Activated CD4-positive, alpha-beta memory T cell treated with anti-CD3 and anti-CD28 coated beads, Interleukin-2, amount 10 ng/mL, durations not matched to agents 7 days and 5 days (primary cell): ENCODE results near the gene MMP13. TPM values are rescaled to one million over a fixed set of nuclear protein-coding genes. Genes with fewer than 3 reads are reported as not detected.

Experiments used
- CTCF ChIA-PET: fragments of 350-600 bp; sonication (Branson Sonifier 250); formaldehyde crosslinking; loops from one replicate; lab custom pipeline; 2021; ENCODE audit warnings: antibody characterized with exemption, inconsistent platforms; lab: Charles Lee
- POLR2A ChIA-PET: fragments of 350-600 bp; sonication (Branson Sonifier 250); formaldehyde crosslinking; loops from one replicate; lab custom pipeline; 2021; ENCODE audit warnings: antibody characterized with exemption; lab: Charles Lee
- DNase-seq: peaks from one replicate; pipeline ENCODE4 v3.0.0-alpha.2; 2020
- H3K27ac Mint-ChIP-seq: one replicate; pipeline ENCODE4 v1.8.0; 2021; ENCODE audit warnings: mild to moderate bottlenecking, mixed read lengths
- H3K27me3 Mint-ChIP-seq: one replicate; pipeline ENCODE4 v1.8.0; 2021; ENCODE audit warnings: mixed read lengths
- H3K36me3 Mint-ChIP-seq: one replicate; pipeline ENCODE4 v1.8.0; 2021; ENCODE audit warnings: low read depth, mixed read lengths
- H3K4me1 Mint-ChIP-seq: one replicate; pipeline ENCODE4 v1.8.0; 2021; ENCODE audit warnings: mixed read lengths
- H3K4me3 Mint-ChIP-seq: one replicate; pipeline ENCODE4 v1.8.0; 2021; ENCODE audit warnings: mild to moderate bottlenecking, mixed read lengths
- H3K9me3 Mint-ChIP-seq: one replicate; pipeline ENCODE4 v1.8.0; 2021; ENCODE audit warnings: mixed read lengths
- total RNA-seq, 2 experiments: library from RNA; stranded (reverse); gene quantifications; one replicate each; pipeline ENCODE4 v1.2.3, GENCODE V29; 2021

The MMP13 gene
- total RNA-seq, 2 experiments from 2014 or later: not detected

DNA sequence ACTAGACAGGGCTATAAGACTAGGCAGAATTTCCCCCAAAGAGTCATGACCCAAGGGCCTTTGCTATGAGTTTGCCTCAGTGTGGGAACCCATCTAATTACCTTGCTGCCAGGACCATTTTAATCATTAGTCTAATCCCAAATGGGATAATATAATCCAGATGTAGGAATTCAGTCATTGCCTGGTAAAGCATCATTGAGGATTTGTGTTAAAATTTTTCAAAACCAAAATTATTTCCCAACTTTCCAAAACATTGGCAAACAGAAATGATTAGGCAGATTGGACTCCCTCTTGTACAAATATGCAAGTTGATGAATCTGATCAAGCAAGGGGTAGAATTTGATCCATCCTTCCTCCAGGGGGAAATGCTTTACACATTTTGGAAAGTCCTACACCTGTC is 16.2 kb upstream of the MMP13 start:
- no peak overlapping the region for H3K27ac Mint-ChIP-seq
- H3K36me3 Mint-ChIP-seq: no peaks in the 10 kb centered on the region
- CTCF ChIA-PET: no interaction called here
- peaks cover 15% of the 10 kb centered on the region for H3K27me3 Mint-ChIP-seq
- H3K4me1 Mint-ChIP-seq: no peaks in the 10 kb centered on the region
- H3K9me3 Mint-ChIP-seq: no peaks in the 10 kb centered on the region
- no peak overlapping the region for H3K4me3 Mint-ChIP-seq
- POLR2A ChIA-PET: no interaction called here
- no peak for DNase-seq

DNA sequence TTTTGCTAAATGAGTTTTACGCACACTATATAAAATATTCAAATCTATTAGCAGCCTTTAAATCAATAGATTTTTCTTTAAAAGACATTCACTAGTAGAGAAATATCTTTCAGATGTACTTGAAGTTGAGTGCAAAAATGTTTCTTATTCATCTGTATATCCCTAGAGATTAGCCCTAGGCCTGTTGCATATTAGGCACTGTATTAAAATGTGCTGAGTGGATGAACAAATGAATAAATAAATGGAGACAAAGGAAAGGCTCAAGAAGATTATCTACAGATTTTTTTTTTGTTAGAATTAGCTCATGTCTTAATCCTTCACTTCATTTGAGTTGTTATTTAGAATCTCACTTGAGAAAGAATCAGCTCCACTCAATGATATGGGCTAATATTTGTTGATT is 12.0 kb upstream of the MMP13 start:
- Mint-ChIP-seq H3K27me3 (peaks cover 19% of the 10 kb centered on the region), H3K36me3 (no peaks in the 10 kb centered on the region), H3K4me3 (no peak overlapping the region), H3K4me1 (no peaks in the 10 kb centered on the region), H3K27ac (no peak overlapping the region), H3K9me3 (no peaks in the 10 kb centered on the region)
- ChIA-PET CTCF (no interaction called here), POLR2A (no interaction called here)
- no peak for DNase-seq

DNA sequence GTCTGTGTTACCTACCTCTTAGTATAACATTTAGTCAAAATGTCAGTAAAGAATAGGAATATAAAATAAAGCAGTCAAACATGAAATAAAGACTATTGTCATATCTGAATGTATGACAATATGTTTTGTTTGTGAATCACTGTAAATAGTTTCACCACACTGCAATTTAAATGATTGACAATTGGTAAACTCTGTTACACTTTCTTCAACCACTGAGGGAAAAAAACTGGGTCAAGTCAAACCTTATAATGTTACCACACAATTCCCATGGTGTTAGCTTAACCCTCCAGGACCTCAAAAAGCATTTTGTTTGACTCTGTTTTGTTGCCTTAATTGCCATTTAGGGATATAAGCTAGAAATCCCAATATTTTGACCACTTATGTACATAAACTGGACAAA is 10.5 kb upstream of the MMP13 start:
- CTCF ChIA-PET: no interaction called here
- POLR2A ChIA-PET: no interaction called here
- Mint-ChIP-seq H3K36me3 (no peaks in the 10 kb centered on the region), H3K9me3 (no peaks in the 10 kb centered on the region), H3K27ac (no peak overlapping the region), H3K4me3 (no peak overlapping the region), H3K4me1 (no peaks in the 10 kb centered on the region), H3K27me3 (peaks cover 6% of the 10 kb centered on the region)
- DNase-seq: no peak

DNA sequence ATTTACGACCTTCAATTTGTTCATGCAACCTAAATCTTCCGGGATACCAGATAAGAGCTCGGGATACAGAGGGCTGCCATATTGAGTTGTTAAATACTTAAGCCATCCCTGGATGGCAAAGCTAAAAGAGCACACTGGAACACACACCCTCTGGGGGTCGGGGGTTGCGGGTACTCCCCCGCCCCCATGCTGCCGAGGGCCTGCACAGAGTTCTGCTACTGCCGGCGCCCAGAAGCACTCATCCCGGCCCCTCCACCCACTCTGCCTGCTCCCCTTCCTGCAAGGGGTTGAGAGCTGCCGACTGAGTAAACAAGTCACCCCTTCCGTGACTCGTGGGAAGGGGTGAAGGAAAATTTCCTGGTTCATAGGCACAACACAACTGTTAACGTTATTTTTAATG is 9.3 kb upstream of the MMP13 start:
- no peak overlapping the region for H3K27ac Mint-ChIP-seq
- ChIA-PET POLR2A (no interaction called here), CTCF (interaction anchor here (0.7 kb wide), 1 partner anchor 12 kb away, joined by 4 read pairs; no protein-coding TSS in a partner anchor)
- H3K9me3 Mint-ChIP-seq: no peaks in the 10 kb centered on the region
- no peak overlapping the region for H3K4me3 Mint-ChIP-seq
- peaks cover 3% of the 10 kb centered on the region for H3K27me3 Mint-ChIP-seq
- no peak for DNase-seq
- no peaks in the 10 kb centered on the region for H3K4me1 Mint-ChIP-seq
- no peaks in the 10 kb centered on the region for H3K36me3 Mint-ChIP-seq

DNA sequence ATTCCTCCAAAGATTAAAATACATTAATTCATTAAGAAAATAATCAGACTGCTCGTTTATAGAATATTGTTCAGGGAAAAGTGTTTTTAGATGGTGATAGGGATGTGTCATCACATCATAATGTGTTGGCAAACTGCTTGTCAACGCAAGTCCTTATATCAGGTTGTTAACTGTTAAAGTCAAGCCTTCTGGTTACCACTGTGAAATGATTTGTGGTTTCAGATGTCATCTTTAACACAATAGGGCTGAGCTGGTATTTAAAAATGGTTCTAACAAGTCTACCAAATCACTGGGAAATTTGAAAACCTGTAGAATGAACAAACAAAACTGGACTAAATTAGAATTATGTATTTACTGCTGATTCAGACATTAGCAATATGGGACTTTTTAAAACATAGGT is 2.4 kb upstream of the MMP13 start:
- H3K36me3 Mint-ChIP-seq: no peaks in the 10 kb centered on the region
- H3K27ac Mint-ChIP-seq: no peak overlapping the region
- H3K4me3 Mint-ChIP-seq: no peak overlapping the region

DNA sequence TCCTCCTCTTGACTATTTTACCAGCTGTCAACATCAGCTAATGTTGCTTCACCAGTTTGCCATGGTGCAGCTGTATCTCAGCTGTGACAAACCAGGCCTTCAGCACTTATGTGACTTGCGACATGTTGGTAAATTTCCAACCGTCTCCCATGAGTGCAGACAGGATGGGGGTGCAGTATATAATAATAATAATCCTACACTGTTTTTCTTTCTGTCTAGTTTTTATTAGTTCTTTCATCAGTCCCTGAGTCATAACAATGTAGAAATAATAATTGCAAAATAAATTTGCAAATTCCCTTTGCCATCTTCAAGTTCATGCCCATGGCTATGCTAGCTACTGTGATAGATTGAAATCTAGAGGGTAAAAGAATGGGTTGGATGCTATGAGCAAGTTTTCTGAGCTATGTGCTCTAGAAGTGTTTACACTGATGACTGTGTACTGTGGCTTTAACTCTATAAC is 4.9 kb downstream of the MMP13 start:
- DNase-seq: no peak
- Mint-ChIP-seq H3K36me3 (no peaks in the 10 kb centered on the region), H3K27me3 (peaks cover 2% of the 10 kb centered on the region), H3K9me3 (no peaks in the 10 kb centered on the region), H3K27ac (no peak overlapping the region), H3K4me1 (no peaks in the 10 kb centered on the region), H3K4me3 (no peak overlapping the region)
- ChIA-PET CTCF (no interaction called here), POLR2A (no interaction called here)

More for the DNA sequence above, 2.4 kb upstream of the MMP13 start:
- no peaks in the 10 kb centered on the region for H3K4me1 Mint-ChIP-seq
- H3K9me3 Mint-ChIP-seq: no peaks in the 10 kb centered on the region
- CTCF ChIA-PET: interaction anchor here (1.0 kb wide), 1 partner anchor 15 kb away, joined by 3 read pairs; no protein-coding TSS in a partner anchor
- no peak for DNase-seq
- H3K27me3 Mint-ChIP-seq: peaks cover 2% of the 10 kb centered on the region
- POLR2A ChIA-PET: no interaction called here

DNA sequence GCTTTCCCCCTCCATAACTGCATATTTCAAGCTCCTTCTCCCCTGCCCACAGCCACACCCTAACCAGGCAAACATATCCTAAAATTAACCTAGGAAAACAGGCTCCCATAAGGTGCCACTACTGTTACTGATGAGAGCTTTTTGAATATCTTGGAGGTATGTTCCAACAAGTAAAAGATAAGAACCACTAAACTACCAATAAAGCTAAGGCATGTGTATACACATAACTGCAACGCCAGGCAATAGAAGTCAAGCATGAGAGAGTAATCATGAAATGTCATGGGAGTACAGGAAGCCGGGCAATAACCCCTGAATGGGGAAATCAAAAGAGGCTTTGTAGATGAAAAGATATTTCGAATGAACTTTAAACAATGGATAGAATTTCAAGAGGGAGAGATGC is 9.3 kb downstream of the MMP13 start:
- peaks cover 8% of the 10 kb centered on the region for H3K27me3 Mint-ChIP-seq
- H3K36me3 Mint-ChIP-seq: no peaks in the 10 kb centered on the region
- H3K9me3 Mint-ChIP-seq: no peaks in the 10 kb centered on the region
- no peak overlapping the region for H3K4me3 Mint-ChIP-seq
- ChIA-PET CTCF (interaction anchor here (1.1 kb wide), 1 partner anchor 213 kb away, joined by 3 read pairs; no protein-coding TSS in a partner anchor), POLR2A (no interaction called here)
- no peak overlapping the region for H3K27ac Mint-ChIP-seq
- no peaks in the 10 kb centered on the region for H3K4me1 Mint-ChIP-seq
- DNase-seq: no peak

DNA sequence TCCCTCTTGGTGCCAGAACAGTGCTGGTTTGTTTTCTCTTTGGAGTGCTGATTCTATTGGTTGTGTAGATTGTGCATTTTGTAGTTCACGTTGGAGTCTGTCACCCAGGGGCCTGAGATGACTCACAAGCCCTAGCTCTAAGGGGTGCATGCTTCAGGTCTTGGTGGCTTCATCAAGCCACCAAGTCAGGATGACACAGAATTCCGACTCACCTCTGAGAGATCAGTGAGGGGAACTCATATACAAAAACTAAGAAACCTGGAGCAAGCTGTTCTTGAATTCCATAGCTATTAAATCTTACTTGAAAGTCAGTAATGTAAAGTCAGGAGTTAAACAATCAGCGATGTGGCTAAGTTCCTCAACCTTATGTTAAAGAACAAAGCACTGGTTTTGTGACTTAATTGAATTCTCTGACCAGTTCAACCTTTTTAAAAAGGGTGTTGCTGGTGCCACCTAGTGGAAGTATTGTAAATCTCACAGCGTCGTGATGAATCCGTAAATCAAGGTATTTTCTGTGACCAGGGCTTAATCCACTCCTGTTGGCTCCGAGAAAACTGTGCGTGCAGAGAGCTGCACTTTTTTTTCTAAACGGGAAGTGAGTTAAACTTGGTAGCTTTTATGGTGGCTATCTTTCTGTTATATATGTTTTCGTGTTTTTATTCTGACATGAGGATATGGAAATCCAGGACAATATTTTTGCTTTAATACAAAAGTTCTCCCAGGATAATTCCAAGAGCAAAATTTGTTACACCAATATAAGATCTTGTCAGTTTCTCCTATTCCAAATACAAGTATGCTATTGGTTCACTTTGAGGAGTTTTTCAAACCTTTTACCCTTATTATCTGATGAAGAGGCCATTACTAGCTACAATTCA is 14.6 kb downstream of the MMP13 start:
- Mint-ChIP-seq H3K9me3 (no peaks in the 10 kb centered on the region), H3K4me1 (no peaks in the 10 kb centered on the region), H3K27ac (no peak overlapping the region), H3K36me3 (no peaks in the 10 kb centered on the region), H3K27me3 (peaks cover 8% of the 10 kb centered on the region), H3K4me3 (no peak overlapping the region)
- POLR2A ChIA-PET: no interaction called here
- DNase-seq: peak; percentile 34
- CTCF ChIA-PET: interaction anchor here (0.6 to 3.3 kb wide), 7 partner anchors 14 to 298 kb away, joined by 3 to 15 read pairs (median 3); partner anchors contain the start of gene MMP13

DNA sequence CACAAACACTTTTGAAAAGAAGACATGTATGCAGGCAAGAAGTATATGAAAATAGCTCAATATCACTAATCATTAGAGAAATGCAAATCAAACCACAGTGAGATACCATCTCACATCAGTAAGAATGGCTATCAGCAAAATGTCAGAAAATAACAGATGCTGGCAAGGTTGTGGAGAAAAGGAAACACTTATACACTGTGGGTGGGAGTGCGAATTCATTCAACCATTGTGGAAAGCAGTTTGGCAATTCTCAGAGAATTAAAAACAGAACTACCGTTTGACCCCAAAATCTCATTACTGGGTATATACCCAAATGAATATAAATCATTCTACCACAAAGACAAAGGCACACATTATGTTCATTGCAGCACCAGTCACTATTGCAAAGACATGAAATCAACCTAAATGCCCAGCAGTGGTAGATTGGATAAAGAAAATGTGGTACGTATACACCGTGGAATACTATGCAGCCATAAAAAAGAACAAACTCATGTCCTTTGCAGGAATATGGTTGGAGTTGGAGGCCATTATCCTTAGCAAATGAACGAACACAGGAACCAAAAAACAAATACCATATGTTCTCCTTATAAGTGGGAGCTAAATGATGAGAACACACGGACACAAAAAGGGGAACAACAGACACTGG is 18.5 kb downstream of the MMP13 start:
- Mint-ChIP-seq H3K9me3 (no peaks in the 10 kb centered on the region), H3K27ac (no peak overlapping the region), H3K27me3 (peaks cover 6% of the 10 kb centered on the region), H3K4me1 (no peaks in the 10 kb centered on the region), H3K4me3 (no peak overlapping the region), H3K36me3 (no peaks in the 10 kb centered on the region)
- CTCF ChIA-PET: no interaction called here
- DNase-seq: no peak
- POLR2A ChIA-PET: no interaction called here

DNA sequence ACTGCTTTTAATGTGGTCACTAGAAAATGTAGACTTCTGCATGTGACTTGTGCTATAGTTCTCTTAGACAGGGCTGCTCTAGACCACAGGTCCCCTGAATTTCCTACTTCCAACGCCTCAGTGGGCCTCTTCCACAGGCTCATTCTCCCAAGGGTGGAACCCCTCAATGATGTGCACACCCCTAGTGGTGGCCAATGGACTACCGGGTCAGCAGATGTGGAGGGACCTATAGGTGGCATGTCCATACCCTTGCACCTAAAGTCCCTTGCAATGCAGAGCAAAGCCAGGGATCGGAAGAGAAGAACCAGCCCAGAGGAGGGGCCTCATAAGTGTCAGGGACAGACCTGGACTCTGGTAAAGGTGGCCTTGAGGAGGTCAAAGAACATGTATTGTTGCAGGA is 20.0 kb downstream of the MMP13 start:
- Mint-ChIP-seq H3K27ac (no peak overlapping the region), H3K4me3 (no peak overlapping the region), H3K36me3 (no peaks in the 10 kb centered on the region), H3K4me1 (no peaks in the 10 kb centered on the region), H3K9me3 (no peaks in the 10 kb centered on the region), H3K27me3 (peaks cover 5% of the 10 kb centered on the region)
- DNase-seq: no peak
- ChIA-PET POLR2A (no interaction called here), CTCF (no interaction called here)

DNA sequence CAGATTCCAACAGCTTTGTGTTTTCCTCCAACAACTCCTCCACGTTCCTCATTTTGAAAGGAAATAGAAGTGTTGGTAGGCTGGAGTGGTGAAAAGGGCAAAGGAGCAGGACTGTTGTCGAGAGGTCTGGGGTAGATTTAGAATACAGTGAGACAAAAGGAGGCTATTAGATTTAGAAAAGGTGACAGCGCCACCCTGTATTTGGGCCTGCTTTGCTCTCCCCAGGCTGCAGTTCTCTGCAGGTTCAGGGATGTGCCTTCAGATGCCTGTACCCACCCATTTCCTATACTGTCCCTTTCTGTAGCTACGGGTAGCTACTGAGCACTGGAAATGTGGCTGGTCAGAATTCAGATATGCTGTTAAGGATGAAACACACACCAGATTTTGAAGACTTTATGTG is 20.8 kb downstream of the MMP13 start:
- H3K27ac Mint-ChIP-seq: no peak overlapping the region
- H3K9me3 Mint-ChIP-seq: no peaks in the 10 kb centered on the region
- no peaks in the 10 kb centered on the region for H3K36me3 Mint-ChIP-seq
- no peak overlapping the region for H3K4me3 Mint-ChIP-seq
- peaks cover 7% of the 10 kb centered on the region for H3K27me3 Mint-ChIP-seq
- ChIA-PET CTCF (no interaction called here), POLR2A (no interaction called here)
- no peak for DNase-seq
- no peaks in the 10 kb centered on the region for H3K4me1 Mint-ChIP-seq

DNA sequence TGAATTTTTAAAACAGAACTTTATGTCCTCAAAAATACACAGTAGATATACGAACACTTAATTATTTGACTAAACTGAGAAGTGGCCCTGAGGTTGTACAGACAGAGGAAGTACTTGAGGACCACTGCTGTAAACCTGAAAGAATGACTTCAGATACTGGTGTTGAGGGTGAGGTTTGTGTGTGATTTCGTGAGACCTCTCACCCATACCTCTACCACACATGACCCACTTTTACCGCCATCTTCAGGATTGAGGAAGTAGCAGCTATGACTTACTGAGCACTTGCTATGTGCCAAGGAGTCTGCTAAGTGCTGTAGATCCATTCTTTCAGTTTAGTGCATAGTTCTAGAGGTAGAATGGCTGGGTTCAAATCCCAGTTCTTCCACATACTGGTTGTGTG is 21.9 kb downstream of the MMP13 start:
- POLR2A ChIA-PET: no interaction called here

DNA sequence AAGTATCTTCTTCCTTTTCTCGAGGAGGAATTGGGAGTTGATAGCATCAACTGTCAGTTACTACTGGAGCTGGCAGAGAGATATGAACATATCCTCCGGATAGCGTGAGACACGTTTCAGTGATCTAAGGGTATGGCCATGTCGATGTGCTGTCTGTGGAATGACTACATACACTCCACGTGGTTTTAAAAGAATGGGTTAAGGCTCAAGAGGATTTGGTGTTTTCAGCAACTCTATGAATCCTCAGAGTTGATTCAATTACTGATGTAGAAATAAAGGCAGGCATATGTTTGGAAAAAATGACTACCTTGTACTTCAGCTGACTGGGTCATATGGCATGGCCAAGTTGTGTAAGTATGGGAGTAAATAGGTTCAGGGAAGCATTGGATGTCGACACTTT is 22.9 kb downstream of the MMP13 start:
- no peaks in the 10 kb centered on the region for H3K9me3 Mint-ChIP-seq
- H3K4me3 Mint-ChIP-seq: no peak overlapping the region
- ChIA-PET POLR2A (no interaction called here), CTCF (no interaction called here)
- no peaks in the 10 kb centered on the region for H3K4me1 Mint-ChIP-seq
- H3K36me3 Mint-ChIP-seq: no peaks in the 10 kb centered on the region
- DNase-seq: no peak
- H3K27ac Mint-ChIP-seq: no peak overlapping the region
- peaks cover 7% of the 10 kb centered on the region for H3K27me3 Mint-ChIP-seq

More for the DNA sequence above, 21.9 kb downstream of the MMP13 start:
- Mint-ChIP-seq H3K4me3 (no peak overlapping the region), H3K9me3 (no peaks in the 10 kb centered on the region), H3K4me1 (no peaks in the 10 kb centered on the region), H3K36me3 (no peaks in the 10 kb centered on the region), H3K27me3 (peaks cover 7% of the 10 kb centered on the region), H3K27ac (no peak overlapping the region)
- CTCF ChIA-PET: no interaction called here
- no peak for DNase-seq
